HepG2 (cell line): Measurements from ENCODE around the gene SSTR5. TPM values are rescaled to one million over a fixed set of nuclear protein-coding genes. Genes with fewer than 3 reads are reported as not detected.

Experiments
- AKAP8 ChIP-seq: sonication (generic); formaldehyde crosslinking; IDR thresholded peaks from 2 replicates; pipeline ENCODE4 v1.5.1; 2020; ENCODE audit warnings: mild to moderate bottlenecking, missing genetic modification reagents
- ARHGAP35 ChIP-seq: sonication (generic); formaldehyde crosslinking; IDR thresholded peaks from 2 replicates; pipeline ENCODE4 v1.9.0; 2022; ENCODE audit warnings: mild to moderate bottlenecking, inconsistent platforms, moderate library complexity, missing genetic modification reagents, borderline replicate concordance
- CHD2 ChIP-seq: IDR thresholded peaks from 2 replicates; pipeline ENCODE4 v1.6.1; 2011; ENCODE audit warnings: low read depth, low read length, improper control_type of control experiment
- DNMT1 ChIP-seq: sonication (generic); formaldehyde crosslinking; IDR thresholded peaks from 2 replicates; pipeline ENCODE4 v1.5.1; 2020; ENCODE audit warnings: mild to moderate bottlenecking, missing genetic modification reagents
- HHEX ChIP-seq: IDR thresholded peaks from 2 replicates; pipeline ENCODE4 v1.6.1; 2016; ENCODE audit warnings: control low read depth
- RBFOX2 ChIP-seq: fragments of 200-400 bp; formaldehyde crosslinking; IDR thresholded peaks from 2 replicates; pipeline ENCODE4 v1.6.1; 2017; ENCODE audit warnings: low read depth, mild to moderate bottlenecking, low read length
- SOX6 ChIP-seq, 2 experiments: fragments of 450-650 bp in 1 of 2; sonication (generic) in 1 of 2; formaldehyde crosslinking in 1 of 2; IDR thresholded peaks; 2 replicates each; pipeline versions ENCODE4 v1.4.0 to v1.6.1; 2017 to 2020; ENCODE audit warnings: antibody characterized with exemption in 1 of 2, mild to moderate bottlenecking in 1 of 2, missing genetic modification reagents in 1 of 2
- TEAD3 ChIP-seq: optimal IDR thresholded peaks from 2 replicates; pipeline ENCODE3; 2016; ENCODE audit warnings: borderline replicate concordance
- ZBTB40 ChIP-seq, 2 experiments: fragments of 450-650 bp in 1 of 2; sonication (generic) in 1 of 2; formaldehyde crosslinking in 1 of 2; IDR thresholded peaks; 2 replicates each; pipeline versions ENCODE4 v1.6.1 to v1.8.0; 2016 to 2022; ENCODE audit warnings: antibody characterized with exemption in 1 of 2, mild to moderate bottlenecking in 1 of 2, missing genetic modification reagents in 1 of 2
- ZFP36 ChIP-seq: fragments of 150-350 bp; IDR thresholded peaks from 2 replicates; pipeline ENCODE4 v1.6.1; 2018; ENCODE audit warnings: borderline replicate concordance, low read length, low read depth; ENCODE audit not compliant: partially characterized antibody
- ZFP90 ChIP-seq: sonication (generic); formaldehyde crosslinking; IDR thresholded peaks from 2 replicates; pipeline ENCODE4 v1.8.0; 2022; ENCODE audit warnings: missing genetic modification reagents, mild to moderate bottlenecking, inconsistent platforms, borderline replicate concordance
- ZSCAN9 ChIP-seq: IDR thresholded peaks from 2 replicates; pipeline ENCODE4 v1.6.1; 2016; ENCODE audit warnings: borderline replicate concordance
- polyA plus RNA-seq, 8 experiments: library from polyadenylated mRNA; depleted of rRNA in 3 of 8; stranded (reverse) in 7 of 8; unstranded in 1 of 8; fragments of >200 nt; fragmentation: Illumina TruSeq in 4 of 8; extraction: Trizol in 4 of 8; gene quantifications; 2 replicates each; pipeline versions ENCODE4 v1.2.1 to v1.2.3, GENCODE V29; 2011 to 2016; ENCODE audit warnings: low read depth in 4 of 8, missing spikeins in 1 of 8, mixed read lengths in 1 of 8; ENCODE audit not compliant: insufficient read depth in 1 of 8
- total RNA-seq, 5 experiments: library from RNA; depleted of rRNA; stranded (reverse); fragments of >200 nt; fragmentation: Illumina TruSeq; extraction: Trizol; gene quantifications; 2 replicates each; pipeline ENCODE4 v1.2.3, GENCODE V29; 2016; ENCODE audit warnings: low read depth in 1 of 5
- TF ChIP-seq, protein P1 (sequence below): sonication (generic); formaldehyde crosslinking; IDR thresholded peaks from 2 replicates; pipeline ENCODE4 v1.5.0; 2020; ENCODE audit warnings: missing genetic modification reagents, mild to moderate bottlenecking, borderline replicate concordance
- TF ChIP-seq, protein P2 (sequence below), 2 experiments: fragments of 450-650 bp in 1 of 2; sonication (generic) in 1 of 2; formaldehyde crosslinking; IDR thresholded peaks; 2 replicates each; pipeline versions ENCODE4 v1.5.0 to v1.8.0; 2020 to 2022; ENCODE audit warnings: mild to moderate bottlenecking in 1 of 2, missing genetic modification reagents in 1 of 2
- TF ChIP-seq, protein P3 (sequence below): sonication (generic); formaldehyde crosslinking; IDR thresholded peaks from 2 replicates; pipeline ENCODE4 v1.5.1; 2020; ENCODE audit warnings: mild to moderate bottlenecking, moderate library complexity, missing genetic modification reagents

SSTR5 gene
- total and polyA plus RNA-seq, 2 of the 13 experiments (the other 11 are each of a cell fraction or from before 2014, with no cell fraction given): 0.20 to 0.49 TPM

DNA sequence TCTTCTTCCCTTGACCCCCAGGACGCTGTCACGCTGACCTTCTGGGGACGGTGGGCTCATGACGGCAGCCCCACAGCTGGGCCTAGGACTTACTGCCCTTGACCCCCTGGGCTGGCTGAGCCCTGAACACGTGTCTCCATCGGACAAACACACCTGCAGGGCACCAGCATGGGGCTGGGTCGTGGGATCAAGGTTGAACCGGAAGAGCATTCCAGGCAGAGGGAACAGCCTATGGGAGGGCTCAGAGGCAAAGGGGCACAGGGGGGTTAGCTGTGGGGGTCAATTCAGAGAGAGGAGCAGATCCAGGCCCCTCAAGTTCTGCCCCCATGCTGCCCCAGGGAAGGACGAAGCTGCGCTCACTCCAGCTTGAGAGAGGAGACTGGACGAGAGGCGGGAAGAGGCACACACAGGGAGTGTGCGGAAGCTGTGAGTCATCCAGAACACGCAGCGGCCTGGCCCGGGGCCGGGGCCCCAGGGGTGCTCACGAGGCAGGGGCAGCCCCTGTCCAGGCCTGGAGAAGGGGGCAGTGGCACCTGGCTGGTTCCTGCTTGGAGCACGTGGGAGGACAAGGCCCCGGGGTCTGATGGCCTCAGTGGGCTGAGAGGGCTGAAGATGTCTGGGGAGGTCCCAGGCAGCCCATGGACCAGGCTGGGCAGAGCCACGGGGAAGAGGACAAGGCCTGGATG is 9.9 kb downstream of the SSTR5 start (continued):
- TF ChIP-seq, protein P1, sequence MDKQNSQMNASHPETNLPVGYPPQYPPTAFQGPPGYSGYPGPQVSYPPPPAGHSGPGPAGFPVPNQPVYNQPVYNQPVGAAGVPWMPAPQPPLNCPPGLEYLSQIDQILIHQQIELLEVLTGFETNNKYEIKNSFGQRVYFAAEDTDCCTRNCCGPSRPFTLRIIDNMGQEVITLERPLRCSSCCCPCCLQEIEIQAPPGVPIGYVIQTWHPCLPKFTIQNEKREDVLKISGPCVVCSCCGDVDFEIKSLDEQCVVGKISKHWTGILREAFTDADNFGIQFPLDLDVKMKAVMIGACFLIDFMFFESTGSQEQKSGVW (CRISPR knock-in tag): peak; percentile 91; the same call in 1 of the 2 replicates
- TF ChIP-seq CHD2 (no peak), RBFOX2 (peak; percentile 5; the same call in 1 of the 2 replicates), HHEX (CRISPR knock-in tag) (peak; percentile 6; the same call in 1 of the 2 replicates), ZSCAN9 (peak; percentile 76; the same call in 1 of the 2 replicates), ZFP36 (no peak), DNMT1 (CRISPR knock-in tag) (no peak), ZFP90 (CRISPR knock-in tag) (no peak; the same call in none of the 2 replicates), ARHGAP35 (CRISPR knock-in tag) (peak; percentile 63; the same call in 1 of the 2 replicates), AKAP8 (CRISPR knock-in tag) (peak; percentile 92), TEAD3 (peak; percentile 96), SOX6 (IDR thresholded peaks at IDR 0.05) (no peak), SOX6 (CRISPR knock-in tag; IDR thresholded peaks at IDR 0.05) (peak; percentile 89), ZBTB40 (IDR thresholded peaks at IDR 0.05) (no peak), ZBTB40 (CRISPR knock-in tag; IDR thresholded peaks at IDR 0.05) (peak; percentile 93)
- TF ChIP-seq, protein P2, sequence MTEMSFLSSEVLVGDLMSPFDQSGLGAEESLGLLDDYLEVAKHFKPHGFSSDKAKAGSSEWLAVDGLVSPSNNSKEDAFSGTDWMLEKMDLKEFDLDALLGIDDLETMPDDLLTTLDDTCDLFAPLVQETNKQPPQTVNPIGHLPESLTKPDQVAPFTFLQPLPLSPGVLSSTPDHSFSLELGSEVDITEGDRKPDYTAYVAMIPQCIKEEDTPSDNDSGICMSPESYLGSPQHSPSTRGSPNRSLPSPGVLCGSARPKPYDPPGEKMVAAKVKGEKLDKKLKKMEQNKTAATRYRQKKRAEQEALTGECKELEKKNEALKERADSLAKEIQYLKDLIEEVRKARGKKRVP (CRISPR knock-in tag; IDR thresholded peaks at IDR 0.05): peak in 1 of 2 experiments; percentile 67; a peak in 1 of 4 replicates
- TF ChIP-seq, protein P3, sequence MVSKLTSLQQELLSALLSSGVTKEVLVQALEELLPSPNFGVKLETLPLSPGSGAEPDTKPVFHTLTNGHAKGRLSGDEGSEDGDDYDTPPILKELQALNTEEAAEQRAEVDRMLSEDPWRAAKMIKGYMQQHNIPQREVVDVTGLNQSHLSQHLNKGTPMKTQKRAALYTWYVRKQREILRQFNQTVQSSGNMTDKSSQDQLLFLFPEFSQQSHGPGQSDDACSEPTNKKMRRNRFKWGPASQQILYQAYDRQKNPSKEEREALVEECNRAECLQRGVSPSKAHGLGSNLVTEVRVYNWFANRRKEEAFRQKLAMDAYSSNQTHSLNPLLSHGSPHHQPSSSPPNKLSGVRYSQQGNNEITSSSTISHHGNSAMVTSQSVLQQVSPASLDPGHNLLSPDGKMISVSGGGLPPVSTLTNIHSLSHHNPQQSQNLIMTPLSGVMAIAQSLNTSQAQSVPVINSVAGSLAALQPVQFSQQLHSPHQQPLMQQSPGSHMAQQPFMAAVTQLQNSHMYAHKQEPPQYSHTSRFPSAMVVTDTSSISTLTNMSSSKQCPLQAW (CRISPR knock-in tag): peak; percentile 83
